H4 (cell line): Measurements from ENCODE around the gene AGPS. TPM values are rescaled to one million over a fixed set of nuclear protein-coding genes. Genes with fewer than 3 reads are reported as not detected.
"Not testable (repeated sequence)": the region's sequence is repeated elsewhere in the genome, so short reads cannot be mapped to it uniquely, and the experiment has no call there.

Experiments
- DNase-seq: peaks from one replicate; pipeline ENCODE4 v3.0.0-alpha.2; 2015; ENCODE audit warnings: low spot score
- total RNA-seq: library from RNA; depleted of rRNA; stranded (reverse); fragments of >200 nt; shearing (Covaris generic); gene quantifications from 2 replicates; pipeline ENCODE4 v1.2.3, GENCODE V29; 2014

The AGPS gene
- total RNA-seq, 1 experiment from 2014 or later: 52.6 TPM

- no peak for DNase-seq
These were observed 7.4 kb upstream of the AGPS start for GRCh38 chr2:177385151-177385550.

- no peak for DNase-seq
These were observed 676 bp upstream of the AGPS start for GRCh38 chr2:177391822-177392372.

- DNase-seq: no peak
These were observed 706 bp downstream of the AGPS start for GRCh38 chr2:177393203-177393755.

- DNase-seq: no peak
These were observed 1.4 kb downstream of the AGPS start for GRCh38 chr2:177393824-177394593.

GRCh38 chr2:177394594-177394973 lies 2.0 kb downstream of the AGPS start:
- DNase-seq: no peak

GRCh38 chr2:177395351-177396065 lies 2.9 kb downstream of the AGPS start:
- DNase-seq: no peak

- DNase-seq: peak; percentile 86
These were observed 4.3 kb downstream of the AGPS start for GRCh38 chr2:177396703-177397460.

GRCh38 chr2:177397481-177398289 lies 5.1 kb downstream of the AGPS start:
- peak; percentile 95 for DNase-seq

- no peak for DNase-seq
These were observed 5.7 kb downstream of the AGPS start for GRCh38 chr2:177398290-177398683.

- DNase-seq: no peak
These were observed 6.2 kb downstream of the AGPS start for GRCh38 chr2:177398791-177399190.

- DNase-seq: no peak
These were observed 6.8 kb downstream of the AGPS start for GRCh38 chr2:177399376-177399775.

GRCh38 chr2:177400337-177400923 lies 7.9 kb downstream of the AGPS start:
- no peak for DNase-seq

- no peak for DNase-seq
These were observed 9.5 kb downstream of the AGPS start for GRCh38 chr2:177402096-177402495.

GRCh38 chr2:177403838-177404237 lies 11.3 kb downstream of the AGPS start:
- DNase-seq: no peak

- DNase-seq: no peak
These were observed 11.7 kb downstream of the AGPS start for GRCh38 chr2:177404243-177404642.

GRCh38 chr2:177405029-177405692 lies 12.6 kb downstream of the AGPS start:
- no peak for DNase-seq

GRCh38 chr2:177406182-177406581 lies 13.6 kb downstream of the AGPS start:
- no peak for DNase-seq

GRCh38 chr2:177407031-177407430 lies 14.5 kb downstream of the AGPS start:
- DNase-seq: no peak

GRCh38 chr2:177410629-177411028 lies 18.1 kb downstream of the AGPS start:
- DNase-seq: not testable (repeated sequence)

GRCh38 chr2:177413703-177414102 lies 21.1 kb downstream of the AGPS start:
- DNase-seq: no peak
